ENCODE measurements around the gene PAX5.

PAX5 gene

DNA sequence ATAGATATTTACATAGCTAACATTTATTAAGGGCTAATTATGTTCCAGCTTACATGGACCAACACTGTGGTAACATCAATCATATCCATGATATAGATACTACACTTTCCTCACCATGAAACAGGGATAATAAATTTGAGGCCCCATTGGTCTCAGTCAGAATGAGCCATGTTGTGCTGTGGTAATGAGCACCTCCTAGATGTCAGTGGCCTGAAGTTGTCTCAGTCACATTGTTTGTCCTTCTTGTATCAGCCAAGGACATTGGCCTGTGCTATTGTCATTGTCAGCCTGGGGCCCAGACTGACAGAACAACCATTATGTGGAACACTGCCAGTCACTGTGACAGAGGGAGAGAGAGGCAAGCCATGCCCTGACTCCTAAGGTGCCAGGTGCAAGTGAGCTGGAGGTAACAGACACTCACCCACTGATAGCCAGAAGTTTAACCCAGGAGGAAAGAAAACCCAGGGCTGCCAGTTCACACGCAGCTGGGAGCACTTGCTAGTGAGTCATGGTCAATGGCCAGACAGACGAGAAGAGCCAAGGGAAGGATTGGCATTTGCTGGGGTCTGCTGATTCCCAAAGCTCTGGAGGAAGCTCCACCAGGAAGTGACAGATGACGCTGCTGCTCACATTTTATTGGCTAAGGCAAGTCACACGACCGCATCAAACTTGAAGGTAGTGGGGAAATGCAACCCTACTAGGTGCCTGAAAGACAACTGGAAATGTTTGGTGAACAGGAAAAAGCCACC is 237.2 kb downstream of the PAX5 start:
- no peak for DNase-seq

DNA sequence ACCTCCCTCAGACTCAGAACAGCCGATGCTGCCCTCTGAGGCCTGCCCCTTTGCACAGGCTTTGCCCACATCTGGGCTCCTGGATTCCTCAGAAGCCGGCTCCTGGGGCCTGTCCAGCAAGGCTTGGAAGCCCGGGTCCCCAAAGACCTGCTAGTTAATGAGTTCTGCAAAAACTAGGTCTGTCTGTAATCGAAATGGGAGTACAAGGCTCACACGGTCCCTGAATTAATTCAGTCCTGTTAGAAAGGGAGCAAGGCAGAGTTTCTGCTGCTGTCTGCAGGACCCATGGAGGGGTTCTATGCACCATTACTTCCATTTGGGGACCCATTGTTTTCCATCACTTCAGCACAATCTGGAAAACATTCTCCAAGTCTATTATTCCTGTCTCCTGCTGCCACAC is 239.6 kb downstream of the PAX5 start:
- DNase-seq: no peak

- DNase-seq: no peak
Measured at GRCh38 chr9:36793277-36793676, 240.8 kb downstream of the PAX5 start.

GRCh38 chr9:36791222-36791950 is 242.7 kb downstream of the PAX5 start:
- no peak for DNase-seq

DNA sequence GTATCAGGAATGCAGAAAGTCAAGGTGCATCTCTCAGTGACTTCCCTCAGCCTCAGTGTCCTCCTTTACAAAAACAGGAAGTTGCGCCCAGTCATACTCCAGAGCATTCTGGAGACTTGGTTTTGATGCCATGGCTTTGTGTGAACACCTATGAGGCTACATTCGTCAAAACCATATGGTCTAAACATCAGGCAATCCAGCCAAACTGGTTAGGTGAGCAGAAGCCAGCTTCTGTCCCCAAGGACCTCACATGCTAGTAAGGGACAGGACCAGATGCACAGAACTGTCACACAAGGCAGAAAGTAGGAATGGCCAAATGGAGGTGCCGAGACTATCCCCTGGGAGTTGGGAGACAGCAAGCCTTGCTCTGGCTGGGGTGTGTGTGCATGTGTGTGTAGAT is 244.2 kb downstream of the PAX5 start:
- DNase-seq: no peak

DNA sequence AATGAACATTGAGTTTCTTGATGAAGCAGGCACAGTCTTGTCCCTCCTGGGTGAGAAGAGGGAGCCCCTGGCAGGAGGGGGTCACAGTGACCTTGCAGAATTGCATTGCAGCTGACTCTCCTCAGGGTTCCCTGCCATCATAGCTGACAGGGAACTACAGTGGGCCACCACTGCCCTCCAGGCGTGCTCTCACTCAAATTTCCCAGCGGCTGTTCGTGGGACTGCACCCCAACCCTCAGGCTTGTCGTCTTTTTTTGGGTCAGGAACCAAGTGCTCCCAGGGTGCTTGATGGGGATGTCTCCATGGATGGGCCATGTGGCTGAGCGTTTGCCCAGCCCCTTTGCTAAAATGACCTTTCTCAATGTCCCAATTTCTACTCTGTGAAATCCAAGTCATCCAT is 245.5 kb downstream of the PAX5 start:
- no peak for DNase-seq

DNA sequence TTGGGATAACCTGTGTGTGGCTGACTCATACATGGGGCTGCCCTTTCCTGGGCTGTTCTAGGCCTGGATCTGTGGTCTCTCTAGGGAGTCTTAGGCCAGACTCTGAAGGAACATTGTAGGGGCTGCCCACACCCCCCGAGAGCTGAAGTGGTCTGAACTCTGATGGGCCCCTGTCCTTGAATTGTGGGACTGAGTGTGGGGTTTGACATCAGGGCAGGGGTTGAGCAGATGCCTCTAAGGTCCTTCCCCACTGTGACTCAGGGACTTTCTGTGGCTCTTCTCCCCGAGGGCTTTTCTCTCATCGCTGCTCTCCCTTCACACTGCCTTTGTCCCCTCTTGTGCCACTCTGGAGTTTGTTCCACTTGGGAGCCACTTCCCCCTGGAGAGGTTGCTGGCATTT is 246.4 kb downstream of the PAX5 start:
- DNase-seq: no peak
